BLaER1 treated with 17β-estradiol and CSF1 and Interleukin-3, amounts not matched to agents 10 nM and 100 nM (cell line): ENCODE results near the gene CEP112.

Experiments
- H3K27ac ChIP-seq, 11 experiments: shearing (Covaris generic); formaldehyde crosslinking; 2 replicates each; pipeline ENCODE4 v1.8.1; 2022
- H3K27me3 ChIP-seq, 11 experiments: shearing (Covaris generic); formaldehyde crosslinking; 2 replicates each; pipeline ENCODE4 v1.8.1; 2022
- H3K36me3 ChIP-seq, 11 experiments: shearing (Covaris generic); formaldehyde crosslinking; 2 replicates each; pipeline ENCODE4 v1.8.1; 2022
- H3K4me1 ChIP-seq, 10 experiments: shearing (Covaris generic); formaldehyde crosslinking; 2 replicates each; pipeline ENCODE4 v1.8.1; 2022
- H3K4me2 ChIP-seq, 11 experiments: shearing (Covaris generic); formaldehyde crosslinking; 2 replicates each; pipeline ENCODE4 v1.8.1; 2022
- H3K4me3 ChIP-seq, 10 experiments: shearing (Covaris generic); formaldehyde crosslinking; 2 replicates each; pipeline ENCODE4 v1.8.1; 2022
- H3K9ac ChIP-seq, 11 experiments: shearing (Covaris generic); formaldehyde crosslinking; 2 replicates each; pipeline ENCODE4 v1.8.1; 2022
- H3K9me3 ChIP-seq, 11 experiments: shearing (Covaris generic); formaldehyde crosslinking; replicated peaks in 1 of 11; 2 replicates each; pipeline ENCODE4 v1.8.1; 2022
- H4K20me1 ChIP-seq, 11 experiments: shearing (Covaris generic); formaldehyde crosslinking; 2 replicates each; pipeline ENCODE4 v1.8.1; 2022
- Cebpa-rat ChIP-seq, 11 experiments: shearing (Covaris generic); IDR thresholded peaks; 2 replicates each; pipeline ENCODE4 v1.8.1; 2022

Gene CEP112

DNA sequence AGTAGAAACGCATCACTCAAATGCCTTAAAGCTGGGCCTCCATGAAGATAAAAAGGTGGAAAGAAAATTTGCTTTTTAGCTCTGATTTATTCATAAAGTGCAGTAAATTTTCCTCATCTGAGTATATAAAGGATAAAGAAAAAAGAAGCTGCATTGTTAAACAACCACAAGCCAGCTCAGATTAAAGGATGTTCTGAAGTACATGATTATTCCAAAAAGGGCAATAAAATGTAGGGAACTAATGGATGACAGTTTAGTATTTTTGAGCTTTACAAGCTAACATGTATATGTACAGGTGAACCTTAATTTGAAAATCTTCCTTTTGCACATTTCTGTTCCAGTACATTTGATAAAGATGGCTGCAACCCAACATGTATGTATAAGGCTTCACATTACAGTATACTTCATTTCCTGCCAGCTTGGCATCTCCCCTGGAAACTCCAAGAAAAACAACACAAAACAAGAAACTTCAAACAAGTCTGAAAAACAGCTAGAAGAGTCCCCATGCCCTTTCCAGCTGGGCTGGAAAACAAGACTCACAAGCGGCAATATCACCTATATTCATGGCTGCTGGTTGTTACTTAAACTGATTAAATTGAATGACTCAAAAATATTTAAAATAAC, 225.7 kb downstream of the CEP112 start:
- H3K4me3 ChIP-seq = no peak overlapping the region
- no peak overlapping the region for H3K27ac ChIP-seq
- no peaks in the 10 kb centered on the region for H4K20me1 ChIP-seq
- no peaks in the 10 kb centered on the region for H3K27me3 ChIP-seq
- no peak overlapping the region for H3K9ac ChIP-seq
- H3K36me3 ChIP-seq = no peaks in the 10 kb centered on the region
- no peaks in the 10 kb centered on the region for H3K4me1 ChIP-seq
- peaks cover 4 to 32% (median 27%) of the 10 kb centered on the region in 11 experiments; a peak in 21 of 22 replicates for H3K9me3 ChIP-seq
- no peak overlapping the region for H3K4me2 ChIP-seq
- no peak for TF ChIP-seq Cebpa-rat (IDR thresholded peaks at IDR 0.05)

DNA sequence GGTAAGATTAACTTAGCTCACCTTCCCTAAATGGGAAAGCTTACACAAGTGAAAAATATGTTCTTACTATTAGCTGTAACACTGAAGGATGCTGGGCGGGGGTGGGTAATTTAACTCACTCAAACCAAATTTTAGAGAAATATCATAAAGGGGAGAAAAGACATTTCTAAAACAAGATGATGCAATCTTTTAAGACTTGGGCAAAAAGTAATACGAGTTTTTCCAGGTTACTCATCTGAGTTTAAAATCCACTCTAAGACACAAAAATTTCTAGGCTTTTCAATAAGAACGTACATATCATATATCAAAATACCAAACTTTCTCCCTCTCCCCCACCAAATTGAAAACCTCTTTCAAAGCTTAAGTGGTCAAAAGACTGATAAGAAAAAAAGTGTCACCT, 228.8 kb downstream of the CEP112 start:
- no peaks in the 10 kb centered on the region for H3K27me3 ChIP-seq
- no peak overlapping the region for H3K4me3 ChIP-seq
- TF ChIP-seq Cebpa-rat (IDR thresholded peaks at IDR 0.05) = 0 out of 22 replicates have a peak, but pooled peaks of 1 of the 11 experiments have one; percentile 35
- H3K4me2 ChIP-seq = no peak overlapping the region
- H3K27ac ChIP-seq = no peak overlapping the region
- H3K4me1 ChIP-seq = no peaks in the 10 kb centered on the region
- H3K9ac ChIP-seq = no peak overlapping the region
- H4K20me1 ChIP-seq = no peaks in the 10 kb centered on the region
- peaks cover 10 to 17% (median 17%) of the 10 kb centered on the region in 11 experiments; a peak in 20 of 22 replicates for H3K36me3 ChIP-seq
- peaks cover 18 to 32% (median 27%) of the 10 kb centered on the region in 11 experiments for H3K9me3 ChIP-seq

DNA sequence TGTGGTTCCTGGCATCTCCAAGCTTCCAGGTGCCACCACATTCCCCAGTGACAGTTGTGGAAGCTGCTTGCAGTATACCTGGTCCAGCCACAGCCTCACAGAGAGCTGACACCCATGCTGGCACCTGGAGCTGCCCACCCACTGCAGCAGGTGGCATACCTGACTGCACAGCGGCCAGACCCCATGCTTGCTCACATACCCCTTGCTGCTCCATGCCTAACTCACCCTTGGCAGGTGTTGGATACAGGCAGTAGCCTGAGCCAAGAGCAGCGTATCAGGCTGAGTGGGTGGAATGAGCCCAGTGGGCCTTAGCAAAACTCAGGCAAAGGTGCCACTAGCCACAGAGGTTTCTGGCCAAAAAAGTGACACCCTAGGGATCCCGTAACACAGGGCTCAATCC, 232.3 kb downstream of the CEP112 start:
- H3K4me2 ChIP-seq = no peak overlapping the region
- peaks cover 28 to 50% (median 44%) of the 10 kb centered on the region in 11 experiments for H3K9me3 ChIP-seq
- H3K9ac ChIP-seq = no peak overlapping the region
- H4K20me1 ChIP-seq = no peaks in the 10 kb centered on the region
- H3K4me1 ChIP-seq = no peaks in the 10 kb centered on the region
- no peak overlapping the region for H3K4me3 ChIP-seq
- TF ChIP-seq Cebpa-rat (IDR thresholded peaks at IDR 0.05) = no peak
- no peak overlapping the region for H3K27ac ChIP-seq
- H3K36me3 ChIP-seq = peaks cover 10 to 23% (median 18%) of the 10 kb centered on the region in 11 experiments; a peak in 20 of 22 replicates
- no peaks in the 10 kb centered on the region for H3K27me3 ChIP-seq

DNA sequence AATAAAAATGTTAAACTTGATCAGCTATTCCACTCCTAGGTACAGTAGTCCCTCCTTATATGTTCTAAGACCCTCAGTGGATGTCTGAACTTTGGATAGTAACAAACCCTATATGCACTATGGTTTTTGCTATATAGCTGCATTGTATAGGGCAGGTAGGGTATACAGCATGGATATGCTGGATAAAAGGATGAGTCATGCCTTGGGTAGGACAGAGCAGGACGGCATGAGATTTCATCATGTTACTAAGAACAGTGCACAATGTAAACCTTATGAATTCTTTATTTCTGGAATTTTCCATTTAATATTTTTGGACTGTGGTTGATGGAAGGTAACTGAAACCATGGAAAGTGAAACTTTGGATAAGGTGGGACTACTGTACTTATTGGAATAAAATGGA, 235.1 kb downstream of the CEP112 start:
- Histone ChIP-seq H3K27me3 (no peaks in the 10 kb centered on the region), H4K20me1 (no peaks in the 10 kb centered on the region), H3K36me3 (peaks cover 14 to 23% (median 19%) of the 10 kb centered on the region in 11 experiments; a peak in 21 of 22 replicates), H3K4me3 (no peak overlapping the region), H3K9ac (no peak overlapping the region), H3K9me3 (peaks cover 28 to 62% (median 47%) of the 10 kb centered on the region in 11 experiments), H3K4me1 (no peaks in the 10 kb centered on the region), H3K27ac (no peak overlapping the region), H3K4me2 (no peak overlapping the region)
- no peak for TF ChIP-seq Cebpa-rat (IDR thresholded peaks at IDR 0.05)

DNA sequence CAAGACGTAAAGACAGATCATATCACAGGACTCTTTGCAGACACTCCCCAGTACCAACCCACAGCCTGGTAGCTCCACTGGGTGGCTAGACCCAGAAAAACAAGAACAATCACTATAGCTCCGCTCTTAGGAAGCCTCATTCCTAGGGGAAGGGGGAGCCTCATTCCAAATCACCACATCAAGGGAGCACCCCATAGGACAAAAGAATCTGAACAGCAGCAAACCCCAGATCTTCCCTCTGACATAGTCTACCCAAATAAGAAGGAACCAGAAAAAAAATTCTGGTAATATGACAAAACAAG, 237.8 kb downstream of the CEP112 start:
- peaks cover 10 to 15% (median 11%) of the 10 kb centered on the region in 11 experiments; a peak in 20 of 22 replicates for H3K36me3 ChIP-seq
- peaks cover 20 to 53% (median 38%) of the 10 kb centered on the region in 11 experiments for H3K9me3 ChIP-seq
- no peak overlapping the region for H3K4me3 ChIP-seq
- no peak overlapping the region for H3K27ac ChIP-seq
- H3K4me2 ChIP-seq = no peak overlapping the region
- no peak overlapping the region for H3K9ac ChIP-seq
- H4K20me1 ChIP-seq = no peaks in the 10 kb centered on the region
- H3K27me3 ChIP-seq = no peaks in the 10 kb centered on the region
- TF ChIP-seq Cebpa-rat (IDR thresholded peaks at IDR 0.05) = no peak
- H3K4me1 ChIP-seq = no peaks in the 10 kb centered on the region

DNA sequence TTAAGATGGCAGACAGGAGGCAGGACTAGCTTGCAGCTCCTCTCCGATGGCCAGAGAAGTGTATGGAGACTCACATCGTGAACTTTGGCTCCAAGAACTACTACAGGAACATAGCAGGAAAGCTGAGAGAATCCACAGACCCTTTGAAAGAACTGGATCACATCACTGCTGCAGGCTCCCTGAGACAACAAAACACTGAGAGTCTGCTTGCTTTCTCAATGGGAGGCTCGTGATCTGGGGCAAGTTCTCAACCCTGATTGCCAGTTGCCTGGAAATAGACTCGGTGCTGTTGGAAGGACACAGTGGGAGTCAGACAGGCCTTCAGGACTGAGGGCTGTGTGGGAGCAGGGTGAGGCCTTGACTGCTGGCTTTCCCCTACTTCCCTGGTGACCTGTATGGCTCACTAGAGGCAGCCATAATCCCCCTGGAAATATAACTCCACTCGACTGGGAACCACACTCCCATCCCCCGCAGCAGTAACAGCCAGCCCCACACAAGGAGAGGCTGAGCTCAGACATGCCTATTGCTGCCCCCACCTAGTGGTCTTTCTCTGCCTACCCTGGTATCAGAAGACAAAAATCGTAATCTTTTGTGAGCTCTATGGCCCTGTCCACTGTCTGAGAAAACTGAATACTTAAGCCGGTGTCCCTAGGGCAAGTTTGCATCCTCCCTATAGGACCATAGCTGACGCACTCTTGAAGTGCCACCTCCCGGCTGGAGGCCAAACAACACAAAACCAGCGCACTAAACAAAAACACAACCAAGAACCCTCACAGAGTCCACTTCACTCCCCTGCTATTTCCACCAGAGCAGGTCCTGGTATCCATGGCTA, 238.4 kb downstream of the CEP112 start:
- no peaks in the 10 kb centered on the region for H3K4me1 ChIP-seq
- TF ChIP-seq Cebpa-rat (IDR thresholded peaks at IDR 0.05) = no peak
- H3K4me2 ChIP-seq = no peak overlapping the region
- H3K9ac ChIP-seq = no peak overlapping the region
- peaks cover 4 to 9% (median 6%) of the 10 kb centered on the region in 11 experiments; a peak in 19 of 22 replicates for H3K36me3 ChIP-seq
- no peak overlapping the region for H3K4me3 ChIP-seq
- H3K27me3 ChIP-seq = no peaks in the 10 kb centered on the region
- peaks cover 14 to 48% (median 32%) of the 10 kb centered on the region in 11 experiments for H3K9me3 ChIP-seq
- H4K20me1 ChIP-seq = no peaks in the 10 kb centered on the region
- H3K27ac ChIP-seq = no peak overlapping the region

DNA sequence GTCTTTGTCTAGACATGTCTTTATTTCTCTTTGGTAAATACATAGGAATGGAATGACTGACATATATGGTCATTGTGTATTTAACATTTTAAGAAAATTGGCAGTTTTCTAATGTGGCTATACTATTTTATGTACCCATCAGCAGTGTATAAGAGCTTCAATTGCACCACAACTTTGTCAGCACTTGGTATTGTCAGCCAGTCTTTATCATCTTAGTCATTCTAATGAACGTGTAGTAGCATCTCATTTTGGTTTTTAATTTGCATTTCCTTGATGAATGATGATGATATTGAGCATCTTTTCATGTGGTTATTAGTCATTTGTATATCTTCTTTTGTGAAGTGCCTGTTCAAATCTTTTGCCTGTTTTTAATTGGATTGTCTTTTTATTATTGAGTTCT, 239.3 kb downstream of the CEP112 start:
- no peak for TF ChIP-seq Cebpa-rat (IDR thresholded peaks at IDR 0.05)
- no peaks in the 10 kb centered on the region for H3K4me1 ChIP-seq
- no peak overlapping the region for H3K4me2 ChIP-seq
- H3K36me3 ChIP-seq = peaks cover 0 to 7% (median 0%) of the 10 kb centered on the region in 11 experiments; a peak in 5 of 22 replicates
- H3K9me3 ChIP-seq = peaks cover 8 to 38% (median 23%) of the 10 kb centered on the region in 11 experiments; a peak in 19 of 22 replicates
- H3K27ac ChIP-seq = no peak overlapping the region
- no peaks in the 10 kb centered on the region for H3K27me3 ChIP-seq
- no peak overlapping the region for H3K4me3 ChIP-seq
- H4K20me1 ChIP-seq = no peaks in the 10 kb centered on the region
- H3K9ac ChIP-seq = no peak overlapping the region

DNA sequence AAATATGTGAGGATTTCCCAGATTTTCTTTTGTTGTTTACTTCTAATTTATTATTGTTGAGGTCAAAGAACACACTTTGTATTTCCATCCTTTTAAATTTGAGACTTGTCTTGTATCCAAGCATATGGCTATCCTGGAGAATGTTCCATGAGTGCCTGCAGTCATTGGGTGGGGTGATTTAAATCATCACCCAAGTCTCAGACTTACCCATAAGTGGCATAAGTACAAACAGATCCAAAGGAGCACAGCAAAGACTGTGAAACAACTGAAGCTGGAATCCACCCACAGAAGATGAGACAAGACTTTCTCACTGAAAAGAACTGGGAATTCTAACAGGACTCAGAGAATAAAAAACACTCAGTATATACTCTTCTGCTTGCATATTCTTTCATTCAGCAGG, 239.9 kb downstream of the CEP112 start:
- no peak overlapping the region for H3K4me2 ChIP-seq
- H3K9ac ChIP-seq = no peak overlapping the region
- peaks cover 0 to 7% (median 0%) of the 10 kb centered on the region in 11 experiments; a peak in 5 of 22 replicates for H3K36me3 ChIP-seq
- H3K9me3 ChIP-seq = peaks cover 5 to 32% (median 17%) of the 10 kb centered on the region in 11 experiments; a peak in 18 of 22 replicates
- no peak overlapping the region for H3K27ac ChIP-seq
- no peak for TF ChIP-seq Cebpa-rat (IDR thresholded peaks at IDR 0.05)
- H3K27me3 ChIP-seq = no peaks in the 10 kb centered on the region
- H3K4me3 ChIP-seq = no peak overlapping the region
- H4K20me1 ChIP-seq = no peaks in the 10 kb centered on the region
- H3K4me1 ChIP-seq = no peaks in the 10 kb centered on the region

DNA sequence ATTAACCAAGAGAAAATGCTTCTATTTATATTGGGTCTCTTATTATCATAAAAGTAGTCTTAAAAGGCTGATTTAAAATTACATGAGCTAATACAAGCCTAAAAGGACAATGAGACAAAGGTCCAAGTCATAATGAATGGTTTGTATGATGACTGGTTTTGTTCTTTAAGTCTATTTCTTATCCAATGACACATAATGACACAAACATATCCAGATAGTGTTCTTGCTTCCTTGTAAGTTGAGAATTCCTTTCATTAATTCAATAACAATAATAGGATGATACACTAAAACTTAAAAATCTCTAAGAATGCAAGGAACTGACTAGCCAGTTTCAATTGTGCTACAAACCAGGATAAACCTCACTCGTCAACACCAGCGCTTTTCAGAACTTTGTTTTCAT, 244.1 kb downstream of the CEP112 start:
- H3K4me3 ChIP-seq = no peak overlapping the region
- peaks cover 0 to 10% (median 3%) of the 10 kb centered on the region in 11 experiments; a peak in 7 of 22 replicates for H3K9me3 ChIP-seq
- no peak for TF ChIP-seq Cebpa-rat (IDR thresholded peaks at IDR 0.05)
- H3K4me1 ChIP-seq = no peaks in the 10 kb centered on the region
- H3K4me2 ChIP-seq = no peak overlapping the region
- H3K27ac ChIP-seq = no peak overlapping the region
- no peaks in the 10 kb centered on the region for H4K20me1 ChIP-seq
- H3K9ac ChIP-seq = no peak overlapping the region
- no peaks in the 10 kb centered on the region for H3K27me3 ChIP-seq
- H3K36me3 ChIP-seq = peaks cover 0 to 7% (median 0%) of the 10 kb centered on the region in 11 experiments; a peak in 2 of 22 replicates
